Astrocyte (in vitro differentiated cells and primary cell): ENCODE results near the gene RCL1.

ENCODE experiments used
- CTCF ChIP-seq: IDR thresholded peaks from 2 replicates; pipeline ENCODE4 v1.5.1; 2011; ENCODE audit warnings: low read depth, mild to moderate bottlenecking, inconsistent platforms, low read length, moderate library complexity; ENCODE audit not compliant: insufficient read depth
- EZH2 ChIP-seq: IDR thresholded peaks from 2 replicates; pipeline ENCODE4 v1.6.1; 2012; ENCODE audit warnings: mild to moderate bottlenecking, low read length, inconsistent platforms; ENCODE audit not compliant: insufficient read depth

GRCh38 chr9:4756420-4756819, 36.3 kb upstream of the RCL1 start:
- no peak for TF ChIP-seq CTCF
- TF ChIP-seq EZH2: no peak
